WTC11 (cell line): ENCODE measurements around the gene CD44. TPM values are rescaled to one million over a fixed set of nuclear protein-coding genes. Genes with fewer than 3 reads are reported as not detected.

Experiments used
- ATAC-seq: fragments of 200-7000 bp; cut with Tn5 transposase; 2 replicates; pipeline ENCODE4 v1.10.0; 2021; ENCODE audit warnings: mild to moderate bottlenecking, moderate library complexity
- CTCF ChIA-PET: fragments of 300-600 bp; sonication (Branson Sonifier 250); formaldehyde crosslinking; loops from one replicate; lab custom pipeline; 2021; ENCODE audit warnings: antibody characterized with exemption; lab: Charles Lee
- POLR2A ChIA-PET: fragments of 350-600 bp; sonication (Branson Sonifier 250); formaldehyde crosslinking; loops from one replicate; lab custom pipeline; 2021; ENCODE audit warnings: antibody characterized with exemption; lab: Charles Lee
- DNase-seq: peaks from one replicate; pipeline ENCODE4 v3.0.0; 2021; ENCODE audit warnings: low spot score
- H3K27ac Mint-ChIP-seq: 2 replicates; pipeline ENCODE4 v1.8.0; 2021; ENCODE audit warnings: mixed read lengths
- H3K27me3 Mint-ChIP-seq: 2 replicates; pipeline ENCODE4 v1.8.0; 2021; ENCODE audit warnings: low read depth, mild to moderate bottlenecking, moderate library complexity, mixed read lengths
- H3K36me3 Mint-ChIP-seq: 2 replicates; pipeline ENCODE4 v1.8.0; 2021; ENCODE audit warnings: mixed read lengths
- H3K4me1 Mint-ChIP-seq: 2 replicates; pipeline ENCODE4 v1.8.0; 2022; ENCODE audit warnings: mixed read lengths
- H3K4me3 Mint-ChIP-seq: 2 replicates; pipeline ENCODE4 v1.8.0; 2021; ENCODE audit warnings: mild to moderate bottlenecking, moderate library complexity, mixed read lengths
- H3K9me3 Mint-ChIP-seq: 2 replicates; pipeline ENCODE4 v1.8.0; 2021; ENCODE audit warnings: mixed read lengths
- ATF1 ChIP-seq: sonication (generic); formaldehyde crosslinking; IDR thresholded peaks from 2 replicates; pipeline ENCODE4 v1.8.1; 2023; ENCODE audit warnings: mild to moderate bottlenecking, moderate library complexity, missing genetic modification reagents
- EMX1 ChIP-seq: fragments of 250-450 bp; sonication (Bioruptor Pico); IDR thresholded peaks from 2 replicates; pipeline ENCODE4 v1.8.0; 2021; ENCODE audit warnings: mild to moderate bottlenecking
- HMGA2 ChIP-seq: fragments of 250-450 bp; sonication (Bioruptor Pico); IDR thresholded peaks from 2 replicates; pipeline ENCODE4 v1.4.0; 2021; ENCODE audit warnings: mild to moderate bottlenecking, moderate library complexity
- IRF2 ChIP-seq: sonication (generic); formaldehyde crosslinking; IDR thresholded peaks from 2 replicates; pipeline ENCODE4 v1.8.0; 2022; ENCODE audit warnings: low read depth, missing genetic modification reagents, borderline replicate concordance
- JUN ChIP-seq: sonication (generic); formaldehyde crosslinking; IDR thresholded peaks from 2 replicates; pipeline ENCODE4 v1.8.0; 2023; ENCODE audit warnings: mild to moderate bottlenecking, missing genetic modification reagents
- NFE2L1 ChIP-seq: sonication (generic); formaldehyde crosslinking; IDR thresholded peaks from 2 replicates; pipeline ENCODE4 v1.8.1; 2023; ENCODE audit warnings: missing genetic modification reagents
- NR2C2 ChIP-seq: sonication (generic); formaldehyde crosslinking; IDR thresholded peaks from 2 replicates; pipeline ENCODE4 v1.8.0; 2022; ENCODE audit warnings: mild to moderate bottlenecking, missing genetic modification reagents
- PRRX2 ChIP-seq: fragments of 250-450 bp; sonication (Bioruptor Pico); IDR thresholded peaks from 2 replicates; pipeline ENCODE4 v1.8.0; 2021; ENCODE audit warnings: mild to moderate bottlenecking
- SOX15 ChIP-seq: fragments of 250-450 bp; sonication (Bioruptor Pico); IDR thresholded peaks from 2 replicates; pipeline ENCODE4 v1.9.0; 2021; ENCODE audit warnings: mild to moderate bottlenecking
- ZBTB21 ChIP-seq: sonication (generic); formaldehyde crosslinking; IDR thresholded peaks from 2 replicates; pipeline ENCODE4 v1.8.1; 2023; ENCODE audit warnings: mild to moderate bottlenecking, missing genetic modification reagents, borderline replicate concordance
- total RNA-seq: library from RNA; stranded (reverse); gene quantifications from 3 replicates; pipeline ENCODE4 v1.2.3, GENCODE V29; 2021
- TF ChIP-seq, protein P1 (sequence below): sonication (generic); formaldehyde crosslinking; IDR thresholded peaks from 2 replicates; pipeline ENCODE4 v1.8.0; 2023; ENCODE audit warnings: mild to moderate bottlenecking, missing genetic modification reagents
- TF ChIP-seq, protein P2 (sequence below): sonication (generic); formaldehyde crosslinking; IDR thresholded peaks from 2 replicates; pipeline ENCODE4 v1.8.0; 2023; ENCODE audit warnings: missing genetic modification reagents
- TF ChIP-seq, protein P3 (sequence below): sonication (generic); formaldehyde crosslinking; IDR thresholded peaks from 2 replicates; pipeline ENCODE4 v1.8.0; 2022; ENCODE audit warnings: mild to moderate bottlenecking, missing genetic modification reagents
- TF ChIP-seq, protein P4 (sequence below): sonication (generic); formaldehyde crosslinking; IDR thresholded peaks from 2 replicates; pipeline ENCODE4 v1.8.1; 2023; ENCODE audit warnings: mild to moderate bottlenecking, missing genetic modification reagents, borderline replicate concordance
- TF ChIP-seq, protein P5 (sequence below): fragments of 250-450 bp; sonication (Bioruptor Pico); IDR thresholded peaks from 2 replicates; pipeline ENCODE4 v1.9.0; 2021; ENCODE audit warnings: mild to moderate bottlenecking
- TF ChIP-seq, protein P6 (sequence below): fragments of 250-450 bp; sonication (Bioruptor Pico); IDR thresholded peaks from 2 replicates; pipeline ENCODE4 v2.1.2; 2022; ENCODE audit warnings: mild to moderate bottlenecking, moderate library complexity

Gene CD44
- total RNA-seq, 1 experiment from 2014 or later: 12.0 TPM

DNA sequence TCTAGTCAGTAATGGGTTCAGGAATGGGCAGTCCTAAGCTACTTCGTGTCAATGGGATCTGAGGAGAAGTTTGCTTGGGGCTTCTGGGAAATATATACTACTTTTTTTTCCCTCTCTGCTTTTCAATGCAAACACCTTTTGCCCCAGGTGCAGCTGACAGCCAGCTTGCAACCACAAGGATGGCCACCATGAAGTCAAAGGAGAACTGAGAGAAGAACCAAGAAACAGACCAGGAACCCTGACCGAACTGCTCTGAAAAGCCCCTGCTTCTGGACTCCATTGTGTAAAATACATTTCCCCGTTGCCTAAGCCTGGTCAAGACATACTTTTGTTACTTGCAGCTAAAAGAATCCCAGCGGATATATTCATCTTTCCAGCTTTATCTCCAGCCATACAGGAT is 20.1 kb upstream of the CD44 start:
- no peaks in the 10 kb centered on the region for H3K9me3 Mint-ChIP-seq
- no peaks in the 10 kb centered on the region for H3K36me3 Mint-ChIP-seq
- no peak for TF ChIP-seq EMX1
- TF ChIP-seq NFE2L1 (CRISPR knock-in tag): no peak
- TF ChIP-seq, protein P1, sequence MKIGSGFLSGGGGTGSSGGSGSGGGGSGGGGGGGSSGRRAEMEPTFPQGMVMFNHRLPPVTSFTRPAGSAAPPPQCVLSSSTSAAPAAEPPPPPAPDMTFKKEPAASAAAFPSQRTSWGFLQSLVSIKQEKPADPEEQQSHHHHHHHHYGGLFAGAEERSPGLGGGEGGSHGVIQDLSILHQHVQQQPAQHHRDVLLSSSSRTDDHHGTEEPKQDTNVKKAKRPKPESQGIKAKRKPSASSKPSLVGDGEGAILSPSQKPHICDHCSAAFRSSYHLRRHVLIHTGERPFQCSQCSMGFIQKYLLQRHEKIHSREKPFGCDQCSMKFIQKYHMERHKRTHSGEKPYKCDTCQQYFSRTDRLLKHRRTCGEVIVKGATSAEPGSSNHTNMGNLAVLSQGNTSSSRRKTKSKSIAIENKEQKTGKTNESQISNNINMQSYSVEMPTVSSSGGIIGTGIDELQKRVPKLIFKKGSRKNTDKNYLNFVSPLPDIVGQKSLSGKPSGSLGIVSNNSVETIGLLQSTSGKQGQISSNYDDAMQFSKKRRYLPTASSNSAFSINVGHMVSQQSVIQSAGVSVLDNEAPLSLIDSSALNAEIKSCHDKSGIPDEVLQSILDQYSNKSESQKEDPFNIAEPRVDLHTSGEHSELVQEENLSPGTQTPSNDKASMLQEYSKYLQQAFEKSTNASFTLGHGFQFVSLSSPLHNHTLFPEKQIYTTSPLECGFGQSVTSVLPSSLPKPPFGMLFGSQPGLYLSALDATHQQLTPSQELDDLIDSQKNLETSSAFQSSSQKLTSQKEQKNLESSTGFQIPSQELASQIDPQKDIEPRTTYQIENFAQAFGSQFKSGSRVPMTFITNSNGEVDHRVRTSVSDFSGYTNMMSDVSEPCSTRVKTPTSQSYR (CRISPR knock-in tag): no peak
- no peak for TF ChIP-seq HMGA2 (CRISPR knock-in tag)
- DNase-seq: no peak
- peaks cover 3% of the 10 kb centered on the region; the same call in 1 of the 2 replicates for H3K4me1 Mint-ChIP-seq
- ChIA-PET POLR2A (no interaction called here), CTCF (no interaction called here)
- no peak overlapping the region for H3K4me3 Mint-ChIP-seq
- no peak overlapping the region for H3K27ac Mint-ChIP-seq
- no peak for ATAC-seq
- H3K27me3 Mint-ChIP-seq: peaks cover 17% of the 10 kb centered on the region

DNA sequence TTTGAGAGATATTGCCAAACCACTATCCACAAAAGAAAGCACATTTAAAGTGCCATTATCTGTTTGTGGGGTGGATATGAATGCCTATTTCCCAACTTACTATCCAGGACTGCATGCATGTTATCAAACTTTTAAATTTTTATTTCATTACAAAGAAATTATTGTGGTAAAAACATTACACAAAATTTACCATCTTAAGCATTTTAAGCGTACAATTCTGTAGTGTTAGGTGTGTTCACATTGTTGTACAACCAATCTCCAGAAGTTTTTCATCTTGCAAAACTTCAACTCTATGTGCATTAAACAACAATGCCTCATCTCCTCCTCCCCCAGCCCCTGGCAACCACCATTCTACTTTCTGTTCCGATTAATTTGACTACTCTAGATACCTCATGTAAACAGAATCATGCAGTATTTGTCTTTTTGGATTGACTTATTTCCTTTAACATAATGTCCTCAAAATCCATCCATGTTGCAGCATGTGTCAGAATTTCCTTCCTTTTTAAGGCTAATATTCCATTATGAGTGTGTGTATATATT is 17.6 kb upstream of the CD44 start:
- POLR2A ChIA-PET: no interaction called here
- TF ChIP-seq, protein P2, sequence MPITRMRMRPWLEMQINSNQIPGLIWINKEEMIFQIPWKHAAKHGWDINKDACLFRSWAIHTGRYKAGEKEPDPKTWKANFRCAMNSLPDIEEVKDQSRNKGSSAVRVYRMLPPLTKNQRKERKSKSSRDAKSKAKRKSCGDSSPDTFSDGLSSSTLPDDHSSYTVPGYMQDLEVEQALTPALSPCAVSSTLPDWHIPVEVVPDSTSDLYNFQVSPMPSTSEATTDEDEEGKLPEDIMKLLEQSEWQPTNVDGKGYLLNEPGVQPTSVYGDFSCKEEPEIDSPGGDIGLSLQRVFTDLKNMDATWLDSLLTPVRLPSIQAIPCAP (CRISPR knock-in tag): no peak
- TF ChIP-seq, protein P3, sequence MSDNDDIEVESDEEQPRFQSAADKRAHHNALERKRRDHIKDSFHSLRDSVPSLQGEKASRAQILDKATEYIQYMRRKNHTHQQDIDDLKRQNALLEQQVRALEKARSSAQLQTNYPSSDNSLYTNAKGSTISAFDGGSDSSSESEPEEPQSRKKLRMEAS (CRISPR knock-in tag): no peak
- TF ChIP-seq, protein P4, sequence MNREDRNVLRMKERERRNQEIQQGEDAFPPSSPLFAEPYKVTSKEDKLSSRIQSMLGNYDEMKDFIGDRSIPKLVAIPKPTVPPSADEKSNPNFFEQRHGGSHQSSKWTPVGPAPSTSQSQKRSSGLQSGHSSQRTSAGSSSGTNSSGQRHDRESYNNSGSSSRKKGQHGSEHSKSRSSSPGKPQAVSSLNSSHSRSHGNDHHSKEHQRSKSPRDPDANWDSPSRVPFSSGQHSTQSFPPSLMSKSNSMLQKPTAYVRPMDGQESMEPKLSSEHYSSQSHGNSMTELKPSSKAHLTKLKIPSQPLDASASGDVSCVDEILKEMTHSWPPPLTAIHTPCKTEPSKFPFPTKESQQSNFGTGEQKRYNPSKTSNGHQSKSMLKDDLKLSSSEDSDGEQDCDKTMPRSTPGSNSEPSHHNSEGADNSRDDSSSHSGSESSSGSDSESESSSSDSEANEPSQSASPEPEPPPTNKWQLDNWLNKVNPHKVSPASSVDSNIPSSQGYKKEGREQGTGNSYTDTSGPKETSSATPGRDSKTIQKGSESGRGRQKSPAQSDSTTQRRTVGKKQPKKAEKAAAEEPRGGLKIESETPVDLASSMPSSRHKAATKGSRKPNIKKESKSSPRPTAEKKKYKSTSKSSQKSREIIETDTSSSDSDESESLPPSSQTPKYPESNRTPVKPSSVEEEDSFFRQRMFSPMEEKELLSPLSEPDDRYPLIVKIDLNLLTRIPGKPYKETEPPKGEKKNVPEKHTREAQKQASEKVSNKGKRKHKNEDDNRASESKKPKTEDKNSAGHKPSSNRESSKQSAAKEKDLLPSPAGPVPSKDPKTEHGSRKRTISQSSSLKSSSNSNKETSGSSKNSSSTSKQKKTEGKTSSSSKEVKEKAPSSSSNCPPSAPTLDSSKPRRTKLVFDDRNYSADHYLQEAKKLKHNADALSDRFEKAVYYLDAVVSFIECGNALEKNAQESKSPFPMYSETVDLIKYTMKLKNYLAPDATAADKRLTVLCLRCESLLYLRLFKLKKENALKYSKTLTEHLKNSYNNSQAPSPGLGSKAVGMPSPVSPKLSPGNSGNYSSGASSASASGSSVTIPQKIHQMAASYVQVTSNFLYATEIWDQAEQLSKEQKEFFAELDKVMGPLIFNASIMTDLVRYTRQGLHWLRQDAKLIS (CRISPR knock-in tag): no peak
- no peak for TF ChIP-seq SOX15 (CRISPR knock-in tag)
- no peak for TF ChIP-seq NR2C2 (CRISPR knock-in tag)
- TF ChIP-seq PRRX2: no peak
- TF ChIP-seq IRF2 (CRISPR knock-in tag): no peak
- TF ChIP-seq, protein P5, sequence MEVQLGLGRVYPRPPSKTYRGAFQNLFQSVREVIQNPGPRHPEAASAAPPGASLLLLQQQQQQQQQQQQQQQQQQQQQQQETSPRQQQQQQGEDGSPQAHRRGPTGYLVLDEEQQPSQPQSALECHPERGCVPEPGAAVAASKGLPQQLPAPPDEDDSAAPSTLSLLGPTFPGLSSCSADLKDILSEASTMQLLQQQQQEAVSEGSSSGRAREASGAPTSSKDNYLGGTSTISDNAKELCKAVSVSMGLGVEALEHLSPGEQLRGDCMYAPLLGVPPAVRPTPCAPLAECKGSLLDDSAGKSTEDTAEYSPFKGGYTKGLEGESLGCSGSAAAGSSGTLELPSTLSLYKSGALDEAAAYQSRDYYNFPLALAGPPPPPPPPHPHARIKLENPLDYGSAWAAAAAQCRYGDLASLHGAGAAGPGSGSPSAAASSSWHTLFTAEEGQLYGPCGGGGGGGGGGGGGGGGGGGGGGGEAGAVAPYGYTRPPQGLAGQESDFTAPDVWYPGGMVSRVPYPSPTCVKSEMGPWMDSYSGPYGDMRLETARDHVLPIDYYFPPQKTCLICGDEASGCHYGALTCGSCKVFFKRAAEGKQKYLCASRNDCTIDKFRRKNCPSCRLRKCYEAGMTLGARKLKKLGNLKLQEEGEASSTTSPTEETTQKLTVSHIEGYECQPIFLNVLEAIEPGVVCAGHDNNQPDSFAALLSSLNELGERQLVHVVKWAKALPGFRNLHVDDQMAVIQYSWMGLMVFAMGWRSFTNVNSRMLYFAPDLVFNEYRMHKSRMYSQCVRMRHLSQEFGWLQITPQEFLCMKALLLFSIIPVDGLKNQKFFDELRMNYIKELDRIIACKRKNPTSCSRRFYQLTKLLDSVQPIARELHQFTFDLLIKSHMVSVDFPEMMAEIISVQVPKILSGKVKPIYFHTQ (CRISPR knock-in tag): no peak
- TF ChIP-seq ZBTB21 (CRISPR knock-in tag): no peak
- TF ChIP-seq, protein P6, sequence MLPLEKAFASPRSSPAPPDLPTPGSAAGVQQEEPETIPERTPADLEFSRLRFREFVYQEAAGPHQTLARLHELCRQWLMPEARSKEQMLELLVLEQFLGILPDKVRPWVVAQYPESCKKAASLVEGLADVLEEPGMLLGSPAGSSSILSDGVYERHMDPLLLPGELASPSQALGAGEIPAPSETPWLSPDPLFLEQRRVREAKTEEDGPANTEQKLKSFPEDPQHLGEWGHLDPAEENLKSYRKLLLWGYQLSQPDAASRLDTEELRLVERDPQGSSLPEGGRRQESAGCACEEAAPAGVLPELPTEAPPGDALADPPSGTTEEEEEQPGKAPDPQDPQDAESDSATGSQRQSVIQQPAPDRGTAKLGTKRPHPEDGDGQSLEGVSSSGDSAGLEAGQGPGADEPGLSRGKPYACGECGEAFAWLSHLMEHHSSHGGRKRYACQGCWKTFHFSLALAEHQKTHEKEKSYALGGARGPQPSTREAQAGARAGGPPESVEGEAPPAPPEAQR (CRISPR knock-in tag): no peak
- TF ChIP-seq EMX1: no peak
- TF ChIP-seq JUN (CRISPR knock-in tag): no peak
- no peak for TF ChIP-seq ATF1

More for the DNA sequence above, 17.6 kb upstream of the CD44 start:
- peaks cover 17% of the 10 kb centered on the region for H3K27me3 Mint-ChIP-seq
- no peaks in the 10 kb centered on the region for H3K36me3 Mint-ChIP-seq
- no peak overlapping the region for H3K4me3 Mint-ChIP-seq
- no peak for DNase-seq
- no peak overlapping the region for H3K27ac Mint-ChIP-seq
- ATAC-seq: no peak
- peaks cover 6% of the 10 kb centered on the region for H3K4me1 Mint-ChIP-seq
- H3K9me3 Mint-ChIP-seq: no peaks in the 10 kb centered on the region
- CTCF ChIA-PET: no interaction called here
